Measurements from ENCODE around the gene CREB5. TPM values are rescaled to one million over a fixed set of nuclear protein-coding genes. Genes with fewer than 3 reads are reported as not detected.

CREB5 gene
- total RNA-seq, 4 donors from 2014 or later, result 7.8 to 29.9 (median 12.9) TPM

GRCh38 chr7:28474282-28474638 lies 61.9 kb downstream of the CREB5 start:
- H3K27me3 ChIP-seq, result no peaks in the 10 kb centered on the region
- no peaks in the 10 kb centered on the region for H3K36me3 ChIP-seq
- TF ChIP-seq POLR2A (IDR thresholded peaks at IDR 0.05) (no peak), CTCF (IDR thresholded peaks at IDR 0.05) (no peak), POLR2AphosphoS5 (IDR thresholded peaks at IDR 0.05) (no peak), EP300 (IDR thresholded peaks at IDR 0.05) (no peak)
- peak; percentile 38 for ATAC-seq
- no peaks in the 10 kb centered on the region for H3K9me3 ChIP-seq
- peaks cover 0 to 4% (median 0%) of the 10 kb centered on the region in 3 donors for H3K4me1 ChIP-seq
- 50 to 61% methylated on average over 4 to 8 of the region's 8 CpGs for WGBS, 2 donors (ENCODE audit: low coverage in 1 of 2)
- peak overlapping the region in 3 of 4 donors; percentile 17 to 63 (median 44) for H3K27ac ChIP-seq
- no peak overlapping the region for H3K4me3 ChIP-seq

GRCh38 chr7:28474640-28475039 lies 62.3 kb downstream of the CREB5 start:
- Histone ChIP-seq H3K9me3 (no peaks in the 10 kb centered on the region), H3K36me3 (no peaks in the 10 kb centered on the region), H3K4me1 (peaks cover 0 to 4% (median 0%) of the 10 kb centered on the region in 3 donors), H3K4me3 (no peak overlapping the region), H3K27me3 (no peaks in the 10 kb centered on the region), H3K27ac (peak overlapping the region in 2 of 4 donors; percentile 44 to 63)
- TF ChIP-seq POLR2A (IDR thresholded peaks at IDR 0.05) (no peak), CTCF (IDR thresholded peaks at IDR 0.05) (no peak), POLR2AphosphoS5 (IDR thresholded peaks at IDR 0.05) (no peak), EP300 (IDR thresholded peaks at IDR 0.05) (no peak)
- ATAC-seq, result no peak
- 26% methylated on average over 4 of the region's 4 CpGs for WGBS, 2 donors (ENCODE audit: low coverage in 1 of 2)

GRCh38 chr7:28477041-28477442 lies 64.7 kb downstream of the CREB5 start:
- Histone ChIP-seq H3K27me3 (no peaks in the 10 kb centered on the region), H3K27ac (no peak overlapping the region), H3K4me1 (peaks cover 0 to 4% (median 0%) of the 10 kb centered on the region in 3 donors), H3K36me3 (no peaks in the 10 kb centered on the region), H3K4me3 (no peak overlapping the region), H3K9me3 (no peaks in the 10 kb centered on the region)
- TF ChIP-seq POLR2A (IDR thresholded peaks at IDR 0.05) (no peak), POLR2AphosphoS5 (IDR thresholded peaks at IDR 0.05) (no peak), EP300 (IDR thresholded peaks at IDR 0.05) (no peak), CTCF (IDR thresholded peaks at IDR 0.05) (no peak)
- 85 to 100% methylated on average over 2 to 3 of the region's 3 CpGs for WGBS, 2 donors (ENCODE audit: low coverage in 1 of 2)
- no peak for ATAC-seq

- WGBS, 2 donors (ENCODE audit: low coverage in 1 of 2), result 50 to 83% methylated on average over 1 of the region's 1 CpG
- H3K9me3 ChIP-seq, result no peaks in the 10 kb centered on the region
These were observed 66.3 kb downstream of the CREB5 start for GRCh38 chr7:28478656-28479055.

More at GRCh38 chr7:28478656-28479055, 66.3 kb downstream of the CREB5 start:
- Histone ChIP-seq H3K27me3 (no peaks in the 10 kb centered on the region), H3K4me3 (no peak overlapping the region), H3K36me3 (no peaks in the 10 kb centered on the region), H3K27ac (no peak overlapping the region), H3K4me1 (no peaks in the 10 kb centered on the region)
- TF ChIP-seq CTCF (IDR thresholded peaks at IDR 0.05) (no peak), POLR2A (IDR thresholded peaks at IDR 0.05) (no peak), POLR2AphosphoS5 (IDR thresholded peaks at IDR 0.05) (no peak), EP300 (IDR thresholded peaks at IDR 0.05) (no peak)
- ATAC-seq, result no peak
